ENCODE measurements around the gene RBM4.
"Not testable (repeated sequence)": the region's sequence is repeated elsewhere in the genome, so short reads cannot be mapped to it uniquely, and the experiment has no call there.

Gene RBM4

GRCh38 chr11:66638177-66639065, at the start of gene RBM4:
TSS of gene RBM4 (plus strand) at chr11:66638703. CDS start at chr11:66639712, 1,009 bp downstream.
- peak; percentile 92 to 96 for DNase-seq

GRCh38 chr11:66589315-66589714, 49.2 kb upstream of the RBM4 start:
- not testable (repeated sequence) for DNase-seq

GRCh38 chr11:66589996-66590675, 48.4 kb upstream of the RBM4 start:
- DNase-seq, result no peak

DNA sequence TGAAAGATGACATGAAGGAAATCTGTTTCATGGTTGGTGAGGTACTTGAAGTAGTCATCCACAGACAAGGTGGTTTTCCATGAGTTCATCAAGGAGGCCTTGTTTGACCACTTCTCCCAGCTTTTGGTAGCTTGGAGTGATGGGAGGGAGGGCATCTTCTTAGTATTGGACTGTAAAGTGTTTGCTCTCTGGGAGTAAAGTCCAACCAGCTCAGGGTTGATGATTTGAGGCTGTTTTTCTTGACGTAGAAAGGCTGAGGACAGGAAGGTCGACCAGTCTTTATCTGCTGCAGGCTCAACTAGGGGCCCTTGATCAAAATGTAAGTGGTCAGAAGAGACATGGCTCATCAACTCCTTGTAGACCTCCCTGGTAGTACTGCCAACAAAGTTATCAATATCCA, 47.3 kb upstream of the RBM4 start:
- DNase-seq, result no peak

- DNase-seq, result peak; percentile 99
Observed at GRCh38 chr11:66592457-66593302, 45.8 kb upstream of the RBM4 start, which contains the start of the genes CCDC87 and CCS. TSS of gene CCDC87 (minus strand) at chr11:66593063. CDS start at chr11:66593015, 48 bp downstream. TSS of gene CCS (plus strand) at chr11:66593185. CDS start at chr11:66593262, 77 bp downstream.

- DNase-seq, result no peak
Observed at GRCh38 chr11:66593303-66593635, 45.2 kb upstream of the RBM4 start.

DNA sequence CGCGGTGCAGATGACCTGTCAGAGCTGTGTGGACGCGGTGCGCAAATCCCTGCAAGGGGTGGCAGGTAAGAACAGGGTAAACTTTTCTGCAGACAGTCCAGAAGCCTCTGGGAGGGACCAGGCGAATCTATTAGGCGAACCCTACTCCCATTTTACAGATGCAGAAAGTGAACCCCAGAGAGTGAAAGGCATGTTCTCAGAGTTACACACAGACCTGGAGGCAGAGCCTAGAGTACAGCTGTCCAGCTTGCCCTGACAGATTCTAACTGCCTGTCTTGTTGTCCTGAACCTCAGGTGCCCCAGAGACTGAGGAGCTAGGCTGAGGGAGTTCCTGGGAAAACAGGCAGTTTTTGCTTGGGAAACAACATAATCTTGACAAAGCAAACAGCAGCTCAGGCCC, 44.9 kb upstream of the RBM4 start:
- no peak for DNase-seq

GRCh38 chr11:66595245-66595904, 43.1 kb upstream of the RBM4 start:
- DNase-seq, result no peak

DNA sequence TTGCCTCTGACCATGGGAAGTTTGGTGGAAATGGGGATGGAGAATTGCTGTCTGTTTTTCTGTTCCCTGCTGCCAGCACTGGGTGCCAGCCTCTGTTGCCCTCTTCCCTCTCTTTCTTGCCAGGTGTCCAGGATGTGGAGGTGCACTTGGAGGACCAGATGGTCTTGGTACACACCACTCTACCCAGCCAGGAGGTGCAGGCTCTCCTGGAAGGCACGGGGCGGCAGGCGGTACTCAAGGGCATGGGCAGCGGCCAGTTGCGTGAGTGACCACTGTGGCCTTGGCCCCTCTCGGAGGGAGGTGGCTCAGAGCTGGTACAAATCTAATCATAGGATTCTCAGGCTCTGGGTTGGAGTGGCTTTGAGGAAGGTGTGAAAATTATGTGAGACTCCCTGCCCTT, 39.5 kb upstream of the RBM4 start:
- DNase-seq, result no peak

DNA sequence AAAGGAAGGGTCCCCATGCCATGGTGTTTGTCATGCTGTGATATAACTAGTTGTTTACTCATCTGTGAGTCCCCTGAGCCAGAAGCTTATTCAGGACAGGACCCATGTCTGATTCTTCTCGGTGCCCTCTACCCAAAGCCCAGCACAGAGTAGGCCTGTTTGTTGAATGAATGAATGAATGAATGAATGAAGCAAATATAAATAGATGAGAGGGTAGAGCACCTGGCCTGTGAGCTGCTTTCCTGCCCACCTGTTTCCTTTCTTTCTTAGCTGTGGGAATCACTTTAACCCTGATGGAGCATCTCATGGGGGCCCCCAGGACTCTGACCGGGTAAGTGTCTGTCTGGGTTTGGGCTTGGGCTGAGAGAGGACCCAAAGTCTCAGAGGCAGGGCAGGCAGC, 38.3 kb upstream of the RBM4 start:
- DNase-seq, result no peak

GRCh38 chr11:66600631-66601233, 37.8 kb upstream of the RBM4 start:
- no peak for DNase-seq

DNA sequence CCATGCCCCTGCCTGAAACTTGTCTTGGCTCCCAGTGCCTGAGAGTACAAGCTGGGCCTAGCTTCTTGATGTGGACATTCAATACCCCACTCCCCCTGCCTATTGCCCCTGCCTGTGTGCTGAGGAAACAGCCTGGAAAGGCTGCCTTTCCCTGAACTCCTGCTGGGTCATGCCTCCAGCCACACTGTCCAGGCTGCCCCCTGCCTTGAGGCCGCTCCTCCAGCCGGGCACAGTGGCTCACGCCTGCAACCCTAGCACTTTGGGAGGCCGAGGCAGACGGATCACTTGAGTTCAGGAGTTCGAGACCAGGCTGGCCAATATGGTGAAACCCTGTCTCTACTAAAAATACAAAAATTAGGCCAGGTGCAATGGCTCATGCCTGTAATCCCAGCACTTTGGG, 35.4 kb upstream of the RBM4 start:
- DNase-seq, result no peak

DNA sequence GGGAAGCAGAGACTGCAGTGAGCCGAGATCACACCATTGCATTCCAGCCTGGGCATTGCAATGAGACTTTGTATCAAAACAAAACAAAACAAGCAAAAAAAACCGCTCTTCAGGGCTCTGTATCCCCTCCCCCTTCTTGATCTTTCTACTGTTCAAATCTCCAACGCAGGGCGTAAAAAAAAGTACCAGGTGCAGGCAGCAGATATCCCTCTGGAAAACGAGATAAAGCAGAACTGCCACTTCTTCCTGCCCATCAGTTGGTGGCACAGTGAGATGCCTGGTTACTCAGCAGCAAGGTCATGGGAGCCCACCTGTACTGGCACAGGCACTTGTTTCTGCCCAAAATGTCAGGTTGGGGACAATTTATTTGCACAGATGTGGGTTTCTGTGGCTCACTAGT, 34.3 kb upstream of the RBM4 start:
- no peak for DNase-seq

GRCh38 chr11:66606608-66607007, 31.9 kb upstream of the RBM4 start:
- not testable (repeated sequence) for DNase-seq

DNA sequence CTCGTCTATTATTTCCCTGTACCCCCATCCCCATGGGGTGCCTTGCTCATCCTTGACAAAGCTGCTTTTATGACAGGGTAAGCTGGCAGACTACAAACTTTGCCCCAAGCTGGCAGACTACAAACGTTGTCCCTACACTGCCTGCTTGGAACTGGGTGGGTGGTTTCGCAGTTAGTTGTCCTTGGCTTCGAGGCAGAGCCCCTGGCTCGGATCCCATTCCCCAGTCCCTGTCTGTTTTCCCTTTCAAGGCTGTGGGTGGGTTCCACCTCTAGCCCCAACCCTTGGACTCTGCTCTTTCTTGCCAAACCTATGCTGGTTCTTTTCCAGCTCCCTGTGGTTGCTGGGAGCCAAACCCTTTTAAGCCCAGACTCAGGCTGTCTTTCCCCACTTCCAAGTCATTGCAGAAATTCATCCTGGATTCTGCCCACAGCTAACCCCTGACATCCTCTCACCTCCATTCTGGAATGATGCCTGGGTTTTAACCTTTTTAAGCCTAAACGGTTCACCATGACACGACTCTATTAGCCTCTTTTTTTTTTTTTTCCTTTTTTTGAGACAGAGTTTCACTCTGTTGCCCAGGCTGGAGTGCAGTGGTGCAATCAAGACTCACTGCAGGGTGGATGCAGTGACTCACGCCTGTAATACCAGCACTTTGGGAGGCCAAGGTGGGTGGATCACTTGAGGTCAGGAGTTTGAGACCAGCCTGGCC, 31.2 kb upstream of the RBM4 start:
- DNase-seq, result no peak

DNA sequence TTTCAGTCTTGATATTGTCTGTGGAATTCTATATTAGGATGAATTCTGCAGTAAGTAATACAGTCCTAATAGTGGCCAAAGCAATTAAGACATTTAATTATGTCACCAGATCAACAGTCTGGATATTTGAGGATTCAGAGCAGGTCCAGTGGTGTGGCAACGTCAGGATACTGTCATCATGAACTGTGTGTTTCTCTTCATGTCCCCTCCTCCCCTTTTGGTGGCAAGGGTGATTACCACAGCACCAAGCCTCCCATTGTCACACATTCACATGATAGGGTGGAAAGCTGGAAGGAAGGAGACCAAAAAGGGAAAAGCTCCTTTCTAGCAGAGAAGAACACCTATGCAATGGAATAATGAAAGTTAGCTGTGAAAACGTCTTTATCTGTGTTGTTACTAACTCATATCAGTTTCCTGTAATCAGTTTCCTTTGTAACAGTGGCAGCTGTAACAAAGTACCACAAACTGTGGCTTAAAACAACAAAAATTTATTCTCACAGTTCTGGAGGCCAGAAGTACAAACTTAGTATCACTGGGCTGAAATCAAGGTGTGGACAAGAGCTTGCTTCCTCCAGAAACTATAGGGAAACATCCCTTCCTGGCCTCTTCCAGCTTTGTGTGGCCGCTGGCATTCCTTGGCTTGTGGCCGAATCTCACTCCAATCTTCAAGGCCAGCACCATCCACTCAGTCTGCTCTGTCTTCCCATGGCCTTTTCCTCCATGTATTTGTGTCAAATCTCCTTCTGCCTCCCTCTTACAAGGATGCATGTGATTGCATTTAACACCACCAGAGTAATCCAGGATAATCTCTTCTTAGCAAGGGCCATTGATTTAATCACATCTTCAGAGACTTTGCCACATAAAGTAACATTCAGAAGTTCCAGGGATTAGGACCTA, 28.5 kb upstream of the RBM4 start:
- DNase-seq, result no peak

DNA sequence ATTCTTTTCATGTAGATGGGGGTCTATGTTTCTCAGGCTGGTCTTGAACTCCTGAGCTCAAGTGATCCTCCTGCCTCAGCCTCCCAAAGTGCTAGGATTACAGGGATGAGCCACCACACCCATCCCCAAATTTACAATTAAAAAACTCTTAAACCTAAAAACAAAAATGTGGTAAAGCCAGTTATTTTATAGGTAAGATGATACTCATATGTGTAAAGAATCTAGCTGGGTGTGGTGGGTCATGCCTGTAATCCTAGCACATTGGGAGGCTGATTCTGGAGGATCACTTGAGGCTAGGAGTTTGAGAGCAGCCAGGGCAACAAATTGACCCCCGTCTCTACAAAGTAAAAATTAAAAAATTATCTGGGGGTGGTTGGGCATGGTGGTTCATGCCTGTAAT, 26.0 kb upstream of the RBM4 start:
- DNase-seq, result no peak

DNA sequence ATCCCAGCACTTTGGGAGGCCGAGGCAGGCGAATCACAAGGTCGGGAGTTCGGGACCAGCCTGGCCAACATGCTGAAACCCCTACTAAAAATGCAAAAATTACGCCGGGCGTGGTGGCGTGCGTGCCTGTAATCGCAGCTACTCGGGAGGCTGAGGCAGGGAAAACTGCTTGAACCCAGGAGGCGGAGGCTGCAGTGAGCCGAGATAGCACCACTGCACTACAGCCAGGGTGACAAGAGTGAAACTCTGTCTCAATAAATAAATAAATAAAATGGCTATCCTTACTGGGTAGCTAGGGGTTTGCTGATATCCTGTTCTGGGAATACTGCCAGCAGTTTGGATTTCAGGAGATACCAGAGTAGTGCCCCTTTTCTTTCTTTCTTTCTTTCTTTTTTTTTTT, 24.4 kb upstream of the RBM4 start:
- no peak for DNase-seq

- DNase-seq, result peak; percentile 98
Observed at GRCh38 chr11:66616379-66617154, 21.9 kb upstream of the RBM4 start, which contains the start of gene RBM14. TSS of gene RBM14 (plus strand) at chr11:66616630. CDS start at chr11:66616721, 91 bp downstream.

All from activated CD4-positive, alpha-beta T cell treated with anti-CD3 and anti-CD28 coated beads, Interleukin-2, amount 50 U/mL, for 48 hours (primary cell).